Sigmoid colon (tissue), 4 donors: Measurements from ENCODE around the gene CACNA1E.

Experiments used
- CTCF ChIP-seq, 4 experiments: fragments of 450-650 bp in 3 of 4; fragments of 200-600 bp in 1 of 4; IDR thresholded peaks; one replicate each; pipeline ENCODE4 v1.5.1; 2016 to 2019; ENCODE audit warnings: antibody characterized with exemption in 4 of 4, mild to moderate bottlenecking in 3 of 4, moderate library complexity in 2 of 4
- POLR2AphosphoS5 ChIP-seq, 4 donors: sonication (generic); formaldehyde crosslinking; IDR thresholded peaks; one replicate each; pipeline ENCODE4 v1.6.1; 2017; ENCODE audit warnings: antibody characterized with exemption in 4 of 4

GRCh38 chr1:181685211-181685610 lies 201.9 kb downstream of the CACNA1E start:
- TF ChIP-seq CTCF (IDR thresholded peaks at IDR 0.05) (no peak), POLR2AphosphoS5 (IDR thresholded peaks at IDR 0.05) (no peak)
